Endometrium (tissue), 2 donors: Measurements from ENCODE around the gene STAB1.
A peak's percentile ranks its signal among the peaks of the same experiment; 100 is the strongest.

Source experiments
- FAIRE-seq: peaks from 2 replicates; lab custom pipeline; 2012; peaks lifted over from hg19 to GRCh38; lab: Jason Lieb, UNC
- donor health status: control.
- donor health status: control.

STAB1 gene

GRCh38 chr3:52536369-52537164, 41.4 kb downstream of the STAB1 start, which contains the start of gene UQCC5:
Gene UQCC5, plus strand, starts transcription at chr3:52536605. Its CDS starts 151 bp downstream, at chr3:52536756.
- peak; percentile 95 for FAIRE-seq

- FAIRE-seq = no peak
Measured at GRCh38 chr3:52537165-52537620, 42.1 kb downstream of the STAB1 start.

GRCh38 chr3:52537726-52538421, 42.7 kb downstream of the STAB1 start:
- no peak for FAIRE-seq

GRCh38 chr3:52539010-52539653, 44.0 kb downstream of the STAB1 start:
- FAIRE-seq = no peak

- no peak for FAIRE-seq
Measured at GRCh38 chr3:52541050-52541449, 45.9 kb downstream of the STAB1 start.

GRCh38 chr3:52544937-52545336, 49.8 kb downstream of the STAB1 start:
- no peak for FAIRE-seq

- no peak for FAIRE-seq
Measured at GRCh38 chr3:52546111-52546901, 51.2 kb downstream of the STAB1 start.

- FAIRE-seq = no peak
Measured at GRCh38 chr3:52547143-52547542, 52.0 kb downstream of the STAB1 start.

- no peak for FAIRE-seq
Measured at GRCh38 chr3:52551118-52551517, 56.0 kb downstream of the STAB1 start.

GRCh38 chr3:52552089-52552488, 57.0 kb downstream of the STAB1 start:
- no peak for FAIRE-seq

- no peak for FAIRE-seq
Measured at GRCh38 chr3:52554026-52554755, 59.1 kb downstream of the STAB1 start.

GRCh38 chr3:52555056-52555455, 59.9 kb downstream of the STAB1 start:
- no peak for FAIRE-seq

- no peak for FAIRE-seq
Measured at GRCh38 chr3:52557011-52557960, 62.1 kb downstream of the STAB1 start.

GRCh38 chr3:52558436-52558835, 63.3 kb downstream of the STAB1 start:
- FAIRE-seq = no peak

GRCh38 chr3:52561028-52561747, 66.0 kb downstream of the STAB1 start:
- no peak for FAIRE-seq

GRCh38 chr3:52563984-52564383, 68.8 kb downstream of the STAB1 start:
- FAIRE-seq = no peak

- FAIRE-seq = no peak
Measured at GRCh38 chr3:52568069-52568468, 72.9 kb downstream of the STAB1 start.

GRCh38 chr3:52570076-52570475, 74.9 kb downstream of the STAB1 start:
- FAIRE-seq = no peak

- FAIRE-seq = no peak
Measured at GRCh38 chr3:52572221-52572620, 77.1 kb downstream of the STAB1 start.
